ENCODE measurements around the gene PRKCSH.
A peak's percentile ranks its signal among the peaks of the same experiment; 100 is the strongest.

Gene PRKCSH

GRCh38 chr19:11408591-11408990 lies 26.8 kb upstream of the PRKCSH start:
- Mint-ChIP-seq H3K4me3 (no peak overlapping the region), H3K27me3 (ENCODE audit: low read depth, poor library complexity) (peaks cover 34% of the 10 kb centered on the region), H3K27ac (no peak overlapping the region), H3K36me3 (ENCODE audit: low read depth) (no peaks in the 10 kb centered on the region), H3K9me3 (no peaks in the 10 kb centered on the region), H3K4me1 (peaks cover 18% of the 10 kb centered on the region)
- TF ChIP-seq CTCF (IDR thresholded peaks at IDR 0.05): no peak
- no peak for DNase-seq

- H3K4me1 Mint-ChIP-seq: peaks cover 9% of the 10 kb centered on the region
- no peak overlapping the region for H3K27ac Mint-ChIP-seq
- no peaks in the 10 kb centered on the region for H3K36me3 Mint-ChIP-seq (ENCODE audit: low read depth)
- no peak for DNase-seq
- H3K9me3 Mint-ChIP-seq: no peaks in the 10 kb centered on the region
- no peak for TF ChIP-seq CTCF (IDR thresholded peaks at IDR 0.05)
- H3K27me3 Mint-ChIP-seq (ENCODE audit: low read depth, poor library complexity): peaks cover 46% of the 10 kb centered on the region
- no peak overlapping the region for H3K4me3 Mint-ChIP-seq
Measured at GRCh38 chr19:11410682-11411081, 24.8 kb upstream of the PRKCSH start.

- H3K36me3 Mint-ChIP-seq (ENCODE audit: low read depth): no peaks in the 10 kb centered on the region
- no peak for DNase-seq
Measured at GRCh38 chr19:11414544-11414943, 20.9 kb upstream of the PRKCSH start.

GRCh38 chr19:11416346-11417052 lies 18.9 kb upstream of the PRKCSH start:
- peaks cover 78% of the 10 kb centered on the region for H3K27me3 Mint-ChIP-seq (ENCODE audit: low read depth, poor library complexity)

More at GRCh38 chr19:11414544-11414943, 20.9 kb upstream of the PRKCSH start:
- Mint-ChIP-seq H3K27me3 (ENCODE audit: low read depth, poor library complexity) (peaks cover 65% of the 10 kb centered on the region), H3K4me1 (peaks cover 23% of the 10 kb centered on the region), H3K4me3 (no peak overlapping the region), H3K27ac (no peak overlapping the region), H3K9me3 (no peaks in the 10 kb centered on the region)
- no peak for TF ChIP-seq CTCF (IDR thresholded peaks at IDR 0.05)

DNA sequence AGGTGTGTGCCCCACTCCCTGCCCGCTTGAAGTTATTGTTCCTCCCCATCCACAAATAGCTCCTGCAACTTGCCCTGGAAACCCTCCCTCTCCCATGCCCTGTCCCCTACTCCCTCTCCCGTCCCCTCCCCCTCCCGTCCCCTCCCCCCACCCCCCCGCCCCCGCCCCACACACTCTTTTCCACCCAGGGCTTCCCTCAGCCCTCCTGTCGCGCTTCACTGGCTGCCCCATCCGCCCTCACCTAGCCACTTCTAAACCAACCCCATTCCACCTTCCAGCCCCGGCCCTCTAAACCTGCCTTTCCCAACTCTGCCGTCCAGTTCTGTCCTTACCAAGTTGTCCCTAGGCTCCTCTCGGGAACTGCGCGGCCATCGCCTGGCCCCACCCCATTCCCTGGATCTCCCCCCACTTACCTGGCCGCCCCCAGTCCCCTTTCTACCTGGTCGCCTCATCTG lies 17.3 kb upstream of the PRKCSH start:
- Mint-ChIP-seq H3K27ac (no peak overlapping the region), H3K36me3 (ENCODE audit: low read depth) (no peaks in the 10 kb centered on the region), H3K27me3 (ENCODE audit: low read depth, poor library complexity) (peaks cover 86% of the 10 kb centered on the region), H3K9me3 (peaks cover 1% of the 10 kb centered on the region), H3K4me3 (peak overlapping the region; percentile 79), H3K4me1 (peaks cover 44% of the 10 kb centered on the region)
- no peak for TF ChIP-seq CTCF (IDR thresholded peaks at IDR 0.05)
- no peak for DNase-seq

More at GRCh38 chr19:11416346-11417052, 18.9 kb upstream of the PRKCSH start:
- DNase-seq: no peak
- no peak for TF ChIP-seq CTCF (IDR thresholded peaks at IDR 0.05)
- no peaks in the 10 kb centered on the region for H3K9me3 Mint-ChIP-seq
- no peak overlapping the region for H3K27ac Mint-ChIP-seq
- peak overlapping the region; percentile 16 for H3K4me3 Mint-ChIP-seq
- H3K4me1 Mint-ChIP-seq: peaks cover 36% of the 10 kb centered on the region
- H3K36me3 Mint-ChIP-seq (ENCODE audit: low read depth): no peaks in the 10 kb centered on the region
